Esophagus squamous epithelium (tissue), 4 donors: ENCODE measurements around the gene EXPH5.

Experiments used
- CTCF ChIP-seq, 6 experiments: fragments of 450-650 bp in 4 of 6; fragments of 200-600 bp in 2 of 6; sonication (generic) in 2 of 6; IDR thresholded peaks; one replicate each; pipeline ENCODE4 v1.5.1; 2016 to 2019; ENCODE audit warnings: antibody characterized with exemption in 6 of 6, mild to moderate bottlenecking in 4 of 6, moderate library complexity in 4 of 6
- POLR2A ChIP-seq, 4 donors: fragments of 450-650 bp; IDR thresholded peaks; one replicate each; pipeline ENCODE4 v1.6.1; 2017; ENCODE audit warnings: antibody characterized with exemption in 4 of 4, mild to moderate bottlenecking in 4 of 4, moderate library complexity in 3 of 4

GRCh38 chr11:108467091-108467823 lies 126.3 kb downstream of the EXPH5 start, which contains the start of gene C11orf65:
- no peak for TF ChIP-seq CTCF (IDR thresholded peaks at IDR 0.05)
- TF ChIP-seq POLR2A (IDR thresholded peaks at IDR 0.05) = peak in 3 of 4 donors; percentile 95 to 98 (median 98)
